8988T (cell line): ENCODE results near the gene AMER3.

Source experiments
- DNase-seq: peaks from one replicate; pipeline ENCODE4 v3.0.0; 2011

The AMER3 gene

DNA sequence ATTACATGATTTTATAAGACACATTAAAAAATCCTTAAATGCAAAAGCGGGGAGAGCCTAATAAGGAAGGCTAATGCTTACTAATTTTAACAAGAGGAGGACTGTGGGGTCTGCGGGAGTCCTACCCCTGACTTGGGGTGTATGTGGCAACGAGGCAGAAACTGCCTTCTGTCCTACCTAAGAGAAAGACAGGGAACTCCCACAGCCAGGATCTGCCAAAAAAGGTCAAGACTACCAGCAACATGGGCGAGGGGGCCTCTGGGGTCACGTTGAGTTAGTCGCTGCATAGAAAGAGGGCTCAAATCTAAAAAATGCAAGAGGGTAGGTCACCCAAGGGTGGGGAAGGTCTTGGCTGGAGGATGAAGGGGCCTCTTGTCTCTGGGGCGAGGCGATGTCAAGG lies 529 bp upstream of the AMER3 start:
- no peak for DNase-seq

- DNase-seq = no peak
Measured at GRCh38 chr2:130756053-130756873, 923 bp downstream of the AMER3 start.

DNA sequence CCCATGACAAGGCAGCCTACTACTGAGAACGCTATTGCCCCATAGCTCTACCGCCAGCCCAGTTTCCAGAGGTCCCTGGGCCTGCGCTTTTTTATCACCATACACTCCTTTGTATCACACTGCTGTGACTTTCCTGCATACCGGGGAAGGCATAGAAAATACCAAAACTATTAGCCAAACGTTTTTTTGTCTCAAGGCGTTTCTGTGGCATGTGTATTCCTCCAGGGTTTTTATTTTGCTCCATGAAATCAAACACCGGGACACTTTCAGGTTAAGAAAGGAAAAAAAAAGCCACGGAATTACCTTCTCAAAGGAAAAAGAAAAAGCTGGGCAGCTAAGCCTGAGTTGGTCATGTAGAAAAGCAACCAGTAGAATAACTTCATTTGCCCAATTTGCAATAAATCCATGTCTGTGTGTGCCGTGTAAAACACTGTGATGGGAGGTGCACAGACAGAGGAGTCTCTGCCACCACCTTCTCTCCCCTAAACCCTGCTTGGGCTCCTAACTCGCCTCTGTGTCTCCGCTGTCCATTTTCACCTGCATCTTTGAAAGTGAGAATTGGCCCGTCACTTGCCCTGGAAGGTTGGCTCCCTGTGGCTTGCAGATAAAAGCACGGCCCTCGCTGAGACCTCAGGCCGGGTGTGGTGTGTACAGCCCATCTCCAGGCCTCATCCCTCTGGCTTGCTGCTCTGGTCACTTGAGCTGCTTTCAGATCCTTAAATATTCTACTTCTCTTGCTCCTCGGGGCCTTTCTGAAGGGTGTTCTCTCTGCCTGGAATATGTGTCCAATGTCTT lies 1.7 kb downstream of the AMER3 start:
- DNase-seq = no peak

GRCh38 chr2:130759906-130760753 lies 4.8 kb downstream of the AMER3 start:
- DNase-seq = no peak

DNA sequence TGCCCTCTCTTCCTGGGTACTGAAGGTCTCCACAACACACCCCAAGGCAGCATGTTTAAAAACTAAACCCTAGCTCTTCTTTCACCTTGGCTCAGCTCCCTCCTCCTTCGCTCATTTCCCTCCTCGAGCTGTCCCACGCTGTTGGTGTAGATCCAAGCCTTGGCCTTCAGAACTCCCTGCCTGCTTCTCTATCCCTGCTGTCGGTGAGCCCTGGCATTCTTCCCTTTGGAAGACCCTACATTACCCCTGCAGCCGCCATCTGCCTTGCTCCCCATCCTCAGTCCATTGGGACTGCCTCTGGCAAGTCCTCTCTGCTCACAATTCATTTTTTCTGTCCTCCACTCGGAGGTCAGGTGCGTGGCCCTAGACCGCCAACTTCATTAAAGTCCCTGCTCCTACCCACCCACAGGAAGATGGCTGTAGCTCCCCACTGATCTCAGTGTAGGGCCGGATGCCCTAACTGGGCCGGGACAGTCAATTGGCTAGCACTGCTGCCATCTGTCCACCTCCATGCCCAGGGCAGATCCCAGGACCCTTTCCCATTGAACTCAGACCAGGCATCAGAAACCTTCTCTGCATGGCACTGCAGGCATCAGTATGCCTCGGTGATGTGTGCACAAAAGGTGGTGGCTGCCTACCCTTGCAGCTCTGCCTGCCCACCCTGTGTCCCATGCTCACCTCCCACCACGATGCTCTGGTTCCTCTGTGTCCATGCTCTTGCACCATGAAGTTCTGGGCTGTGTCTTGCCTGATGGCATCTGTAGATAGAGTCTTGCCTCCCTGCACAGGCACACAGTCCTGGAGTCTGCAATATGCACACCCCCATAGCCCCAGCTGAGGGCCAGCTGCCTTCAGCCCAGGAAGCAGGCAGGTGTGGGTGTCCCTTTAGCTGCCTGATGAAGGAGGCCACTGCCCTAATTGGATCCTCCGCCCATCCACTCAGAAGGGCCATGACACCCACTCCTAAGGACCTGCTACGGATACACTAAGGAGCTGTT lies 5.7 kb downstream of the AMER3 start:
- DNase-seq = no peak

DNA sequence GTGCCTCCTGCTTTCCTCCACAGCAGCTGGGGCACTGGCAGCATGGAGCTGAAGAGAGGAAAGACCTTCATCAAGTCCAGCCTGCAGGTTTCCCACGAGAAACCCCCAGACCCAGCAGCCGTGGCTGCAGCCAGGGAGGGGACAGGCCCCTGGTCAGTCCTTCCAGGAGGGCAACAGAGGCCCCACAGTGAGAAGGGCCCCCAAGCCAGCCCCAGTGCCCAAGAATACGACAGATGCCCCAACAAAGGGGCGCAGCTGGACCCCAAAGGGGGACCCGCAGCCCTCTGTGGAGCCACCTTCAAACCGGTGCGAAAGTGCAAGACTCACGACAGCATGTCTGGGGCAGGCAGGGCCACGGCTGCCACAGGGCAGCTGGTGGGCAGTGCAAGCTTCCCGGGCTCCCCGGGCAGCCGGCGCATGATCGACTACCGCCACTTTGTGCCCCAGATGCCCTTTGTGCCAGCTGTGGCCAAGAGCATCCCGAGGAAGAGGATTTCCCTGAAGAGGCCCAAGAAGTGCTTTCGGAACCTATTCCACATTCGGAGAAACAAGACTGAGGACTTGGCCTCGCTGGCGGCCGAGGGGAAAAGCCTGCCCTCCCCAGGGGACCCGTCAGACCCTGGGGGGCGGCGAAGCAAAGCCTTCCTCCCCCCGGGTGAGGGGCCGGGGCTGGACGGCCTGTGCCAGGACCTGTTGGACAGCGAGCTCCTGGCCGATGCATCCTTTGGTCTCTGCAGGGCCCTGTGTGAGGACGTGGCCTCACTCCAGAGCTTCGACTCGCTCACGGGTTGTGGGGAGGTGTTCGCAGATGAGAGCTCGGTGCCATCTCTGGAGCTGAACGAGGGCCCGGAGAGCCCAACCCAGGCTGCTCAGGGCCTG lies 6.9 kb downstream of the AMER3 start:
- DNase-seq = no peak

- DNase-seq = no peak
Measured at GRCh38 chr2:130762910-130763385, 7.6 kb downstream of the AMER3 start.

DNA sequence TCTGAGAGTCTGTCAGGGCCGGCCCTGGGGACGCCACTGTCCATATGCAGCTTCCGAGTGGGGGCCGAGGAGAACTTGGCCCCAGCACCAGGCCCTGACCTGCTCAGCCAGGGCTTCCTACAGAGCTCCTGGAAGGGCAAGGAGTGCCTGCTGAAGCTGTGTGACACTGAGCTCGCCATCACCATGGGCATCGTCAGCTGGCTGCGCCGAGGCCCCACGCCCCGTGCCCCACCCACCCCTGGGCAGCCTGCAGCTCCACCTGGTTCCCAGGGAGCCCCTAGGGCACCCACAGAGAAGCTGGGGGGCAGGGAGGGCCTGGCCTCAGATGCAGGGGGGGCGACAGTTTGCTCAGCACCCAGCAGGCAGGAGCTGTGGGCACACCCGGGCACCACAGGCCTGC lies 8.1 kb downstream of the AMER3 start:
- no peak for DNase-seq

DNA sequence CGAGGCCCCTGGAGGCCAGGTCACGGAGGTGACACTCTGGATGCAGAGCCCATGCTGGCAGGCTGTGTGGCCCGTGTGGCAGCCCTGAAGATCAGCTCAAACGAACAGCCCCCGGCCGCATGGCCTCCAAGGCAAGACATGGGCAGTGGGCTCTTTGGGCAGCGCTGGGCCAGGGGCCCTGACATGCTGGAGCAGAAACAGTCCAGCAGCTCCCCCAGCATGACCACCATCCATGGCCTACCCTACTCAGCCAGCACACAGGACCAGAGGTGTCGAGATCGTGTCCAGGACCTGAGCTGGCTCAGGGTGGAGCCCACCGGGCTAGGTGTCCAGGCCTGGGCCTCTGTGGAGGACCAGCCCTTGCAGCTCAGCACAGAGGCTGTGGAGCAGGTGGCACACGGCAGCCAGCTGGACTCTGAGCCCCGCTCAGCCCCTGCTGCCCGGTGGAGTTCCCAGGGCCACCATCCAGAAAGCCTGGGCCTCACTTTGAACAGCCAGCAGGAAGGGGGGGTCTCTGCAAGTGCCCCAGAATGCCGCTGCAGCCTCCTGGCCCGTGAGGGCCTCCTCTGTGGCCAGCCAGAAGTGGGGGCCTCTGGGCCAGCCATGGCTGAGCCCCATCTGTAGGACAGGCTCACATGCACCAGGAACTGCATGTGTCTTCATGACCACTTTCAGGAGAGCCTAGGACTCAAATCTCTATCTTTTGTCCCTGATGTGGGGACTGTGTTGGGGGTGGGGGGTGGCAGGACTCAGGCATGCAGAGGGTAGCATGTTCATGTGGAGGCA lies 8.9 kb downstream of the AMER3 start:
- DNase-seq = no peak

DNA sequence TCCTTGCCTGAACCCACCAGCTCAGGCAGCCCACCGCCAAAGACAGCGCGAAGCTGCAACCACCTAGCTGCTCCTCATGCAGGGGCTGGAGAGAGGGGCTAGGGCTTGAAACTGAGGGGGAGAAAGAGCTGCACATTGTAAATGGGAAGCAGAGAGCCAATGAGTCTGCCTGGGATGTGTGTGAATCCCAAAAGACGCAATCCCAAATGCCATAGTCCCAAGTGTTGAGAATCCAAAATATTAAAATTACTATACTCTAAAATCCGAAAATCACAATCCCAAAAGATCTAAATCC lies 9.4 kb downstream of the AMER3 start:
- no peak for DNase-seq

GRCh38 chr2:130765464-130765863 lies 10.1 kb downstream of the AMER3 start:
- DNase-seq = no peak

- DNase-seq = no peak
Measured at GRCh38 chr2:130766037-130766436, 10.7 kb downstream of the AMER3 start.

- no peak for DNase-seq
Measured at GRCh38 chr2:130766711-130767407, 11.5 kb downstream of the AMER3 start.

DNA sequence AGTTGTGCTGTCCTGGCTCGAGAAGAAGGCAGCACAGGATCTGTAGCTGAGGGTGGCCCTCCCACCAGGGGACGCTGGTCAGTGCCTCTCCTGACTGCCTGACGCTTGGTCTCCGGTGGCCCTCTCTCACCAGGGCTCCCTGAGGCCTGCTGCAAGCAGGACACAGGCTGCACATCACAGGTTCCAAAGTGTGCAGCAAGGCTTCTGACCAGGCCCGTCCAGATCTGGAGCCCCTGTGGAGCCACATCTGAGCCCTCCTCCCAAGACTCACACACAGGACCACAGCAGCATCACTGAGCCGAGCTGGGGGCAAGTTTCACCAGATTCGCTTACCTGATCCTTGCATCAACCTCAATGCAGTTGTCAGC lies 12.1 kb downstream of the AMER3 start:
- DNase-seq = no peak

DNA sequence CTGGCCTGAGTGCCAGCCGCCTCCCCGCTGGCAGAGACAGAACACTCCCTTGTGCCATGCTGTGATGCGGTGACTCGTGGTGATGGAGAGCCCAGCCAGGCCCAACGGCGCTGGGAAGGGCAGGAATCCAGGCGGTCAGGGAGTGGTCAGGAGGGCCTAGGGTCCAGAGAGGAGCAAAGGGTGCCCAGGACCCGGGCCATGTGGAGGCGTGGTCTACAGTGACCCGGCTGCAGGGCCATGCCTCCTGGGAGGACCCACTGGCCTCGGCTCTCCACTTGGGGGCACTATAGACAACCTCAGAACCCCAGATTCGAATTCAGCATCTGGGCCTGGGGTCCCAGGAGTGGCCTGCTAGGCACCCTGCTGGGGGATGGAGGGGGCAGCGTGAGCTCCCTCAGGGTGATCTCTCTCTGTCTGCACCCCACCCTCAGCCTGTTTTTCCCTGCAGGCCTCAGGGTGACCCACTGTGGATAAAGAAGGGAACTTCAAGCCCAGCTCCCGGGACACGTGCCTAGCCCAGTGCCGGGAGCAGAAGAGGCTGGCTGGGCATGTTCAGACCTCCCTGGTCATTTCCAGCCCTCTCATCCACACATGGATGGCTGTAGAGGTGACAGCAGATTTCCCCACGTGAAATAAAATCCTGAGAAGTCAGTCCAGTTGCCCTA lies 13.0 kb downstream of the AMER3 start:
- no peak for DNase-seq

- no peak for DNase-seq
Measured at GRCh38 chr2:130769343-130769907, 14.1 kb downstream of the AMER3 start.

DNA sequence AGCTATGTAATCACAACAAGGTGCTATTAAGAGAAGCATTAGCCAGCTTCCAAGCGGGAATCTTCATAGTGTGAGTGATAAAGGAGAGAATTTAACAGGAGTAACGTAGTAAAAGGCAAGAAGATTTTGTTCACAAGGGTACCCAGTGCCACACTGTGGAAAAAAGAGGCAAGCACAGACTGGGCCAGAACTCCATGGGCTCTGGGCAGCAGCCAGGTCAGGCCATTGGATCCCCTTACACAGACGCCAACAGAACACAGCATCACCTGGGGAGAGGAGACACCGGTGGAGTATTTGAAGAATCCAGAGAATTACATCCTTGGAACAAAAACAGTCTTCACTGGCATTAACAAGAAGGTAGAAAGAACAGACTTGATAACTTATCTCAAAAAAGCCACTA lies 21.2 kb downstream of the AMER3 start:
- no peak for DNase-seq

- DNase-seq = no peak
Measured at GRCh38 chr2:130778781-130779180, 23.4 kb downstream of the AMER3 start.
